Activated T-cell treated with anti-CD3 and anti-CD28 coated beads for 48 hours (primary cell): Measurements from ENCODE around the gene METRNL.

Experiments
- DNase-seq: peaks from one replicate; pipeline ENCODE4 v3.0.0-alpha.2; 2020; ENCODE audit warnings: low read depth

METRNL gene

DNA sequence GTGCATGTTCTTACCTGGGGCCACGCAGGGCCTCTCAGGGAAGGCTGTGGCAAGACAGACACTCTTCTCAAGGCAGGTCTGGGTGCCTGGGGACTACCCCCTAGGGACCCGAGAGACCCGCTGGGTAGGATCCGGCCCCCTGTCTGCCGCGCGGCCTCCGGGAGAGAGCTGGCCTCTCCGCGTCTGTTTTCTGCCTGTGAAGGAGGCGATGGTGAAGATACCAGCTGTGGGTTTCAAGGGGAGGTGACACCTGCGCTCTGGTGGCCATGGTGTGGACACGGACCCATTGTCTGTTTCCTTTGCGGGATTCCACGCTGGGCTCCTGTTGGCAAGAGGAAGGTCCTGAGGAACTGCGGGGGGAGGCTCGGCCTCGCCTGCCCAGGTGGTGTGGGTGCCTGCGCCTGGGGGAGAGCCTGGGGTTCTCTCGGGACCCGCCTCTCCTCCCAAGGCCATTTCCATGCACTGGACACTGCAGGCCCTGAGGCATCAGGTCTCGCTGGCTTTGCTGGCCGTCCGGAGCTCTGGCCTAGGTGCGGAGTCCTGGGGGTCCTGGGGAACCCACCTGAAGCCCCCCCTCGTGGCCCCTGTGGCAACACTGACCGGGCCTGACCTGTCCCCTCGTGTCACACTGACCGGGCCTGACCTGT lies 12.2 kb upstream of the METRNL start:
- DNase-seq: no peak

DNA sequence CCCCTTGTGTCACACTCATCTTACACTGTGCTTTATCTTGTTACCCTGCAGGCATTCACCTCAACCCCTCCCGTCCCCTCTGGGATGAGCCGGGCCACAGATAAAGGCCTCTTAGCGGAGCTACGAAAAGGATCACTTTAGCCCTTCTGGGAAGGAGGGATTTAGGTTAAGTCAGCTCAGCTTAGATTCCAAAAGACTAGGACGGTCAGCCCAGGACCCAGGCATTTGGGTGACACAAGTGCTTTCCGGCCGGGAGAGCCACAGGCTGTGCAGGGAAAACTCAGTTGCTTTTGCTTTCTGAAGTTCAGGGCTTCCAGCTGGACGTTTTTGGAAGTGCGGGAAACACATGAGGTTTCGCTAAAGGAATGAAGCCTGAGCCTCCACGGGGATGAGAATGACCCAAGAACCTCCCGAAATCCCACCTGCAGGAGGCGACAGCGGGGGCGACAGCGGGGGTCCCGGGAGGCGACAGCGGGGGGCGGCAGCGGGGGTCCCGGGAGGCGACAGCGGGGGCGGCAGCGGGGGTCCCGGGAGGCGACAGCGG lies 11.6 kb upstream of the METRNL start:
- DNase-seq: no peak

DNA sequence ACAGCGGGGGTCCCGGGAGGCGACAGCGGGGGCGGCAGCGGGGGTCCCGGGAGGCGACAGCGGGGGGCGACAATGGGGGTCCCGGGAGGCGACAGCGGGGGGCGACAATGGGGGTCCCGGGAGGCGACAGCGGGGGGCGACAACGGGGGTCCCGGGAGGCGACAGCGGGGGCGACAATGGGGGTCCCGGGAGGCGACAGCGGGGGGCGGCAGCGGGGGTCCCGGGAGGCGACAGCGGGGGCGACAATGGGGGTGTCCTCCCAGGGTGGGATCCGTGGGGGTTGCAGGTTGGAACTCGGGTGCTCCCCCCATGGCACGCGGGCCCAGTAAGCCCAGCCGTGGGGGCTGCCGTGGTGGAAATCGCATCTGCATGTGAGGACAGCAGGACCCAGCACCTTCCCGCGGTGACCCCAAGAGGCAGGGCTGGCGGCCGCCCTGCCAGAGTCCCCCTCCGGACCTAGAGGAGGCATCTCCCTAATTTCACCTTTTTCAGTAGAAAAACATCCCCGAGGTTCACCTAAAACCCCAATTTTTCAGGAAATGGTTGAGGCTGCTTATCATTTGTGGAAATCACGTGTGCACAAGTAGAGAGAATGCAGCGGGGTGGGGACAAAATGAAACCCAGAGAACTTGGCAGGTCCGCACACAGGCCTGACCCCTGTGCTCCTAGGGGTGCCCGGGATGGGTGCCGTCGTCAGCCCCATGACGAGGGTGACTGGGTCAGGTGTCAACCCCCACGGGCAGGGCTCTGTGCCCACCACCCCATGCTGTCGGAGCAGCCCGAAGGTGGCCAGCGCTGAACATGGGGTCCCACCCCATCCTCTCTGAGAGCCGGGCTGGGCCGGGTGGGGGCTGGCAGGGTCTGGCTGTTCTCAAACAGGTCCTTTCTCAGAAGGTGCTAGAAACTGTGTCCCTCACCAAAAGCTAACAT lies 10.5 kb upstream of the METRNL start:
- no peak for DNase-seq

DNA sequence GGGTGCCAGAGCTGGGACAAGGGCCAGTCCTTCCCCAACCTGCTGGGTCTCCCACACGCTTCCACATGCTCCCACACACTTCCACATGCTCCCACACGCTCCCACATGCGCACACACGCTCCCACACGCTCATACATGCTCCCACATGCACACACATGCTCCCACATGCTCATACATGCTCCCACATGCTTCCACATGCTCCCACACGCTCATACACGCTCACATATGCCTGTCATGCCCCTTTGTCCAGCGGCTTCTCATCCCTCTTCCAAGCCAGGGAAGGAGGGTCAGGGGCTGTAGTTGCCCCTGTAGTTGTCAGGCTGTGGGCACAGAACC lies 9.9 kb upstream of the METRNL start:
- DNase-seq: no peak

DNA sequence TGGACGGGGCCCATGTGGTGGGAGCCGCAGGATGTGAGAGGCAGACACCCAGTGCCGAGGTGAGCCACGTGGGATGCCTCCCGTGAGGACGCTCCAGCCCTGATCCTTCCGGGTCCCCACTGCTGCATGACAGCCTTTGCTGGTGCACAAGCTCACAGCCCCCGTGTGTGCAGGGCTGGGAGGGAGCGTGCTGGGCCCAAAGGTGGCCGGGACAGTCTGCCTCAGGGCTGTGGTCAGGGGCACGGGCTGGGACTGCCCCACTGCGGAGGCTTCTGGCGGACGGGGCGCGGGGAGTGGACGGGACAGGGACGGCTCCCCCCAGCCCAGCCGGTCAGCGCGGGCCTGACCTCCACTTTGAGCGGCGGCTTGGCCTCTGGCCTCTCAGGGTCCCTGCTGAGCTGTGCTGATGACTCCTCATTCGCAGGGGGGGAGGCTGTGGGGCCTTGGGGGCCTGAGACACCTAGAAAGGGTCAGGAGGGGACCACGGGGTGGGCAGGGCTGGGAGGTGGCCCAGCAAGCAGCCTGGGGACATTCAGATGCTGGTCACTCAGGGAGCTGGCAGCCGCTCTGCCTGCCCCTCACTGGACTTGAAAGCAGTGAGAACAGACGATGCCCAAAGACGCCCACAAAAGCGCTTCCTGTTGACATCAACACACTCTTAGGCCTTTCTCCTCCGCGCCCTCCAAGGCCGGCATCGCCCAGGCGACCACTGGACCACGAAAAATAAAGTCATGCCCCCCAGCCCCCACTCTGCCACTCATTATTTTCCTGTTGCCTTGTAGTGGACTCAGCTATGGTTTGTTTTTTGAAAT lies 9.3 kb upstream of the METRNL start:
- DNase-seq: no peak

DNA sequence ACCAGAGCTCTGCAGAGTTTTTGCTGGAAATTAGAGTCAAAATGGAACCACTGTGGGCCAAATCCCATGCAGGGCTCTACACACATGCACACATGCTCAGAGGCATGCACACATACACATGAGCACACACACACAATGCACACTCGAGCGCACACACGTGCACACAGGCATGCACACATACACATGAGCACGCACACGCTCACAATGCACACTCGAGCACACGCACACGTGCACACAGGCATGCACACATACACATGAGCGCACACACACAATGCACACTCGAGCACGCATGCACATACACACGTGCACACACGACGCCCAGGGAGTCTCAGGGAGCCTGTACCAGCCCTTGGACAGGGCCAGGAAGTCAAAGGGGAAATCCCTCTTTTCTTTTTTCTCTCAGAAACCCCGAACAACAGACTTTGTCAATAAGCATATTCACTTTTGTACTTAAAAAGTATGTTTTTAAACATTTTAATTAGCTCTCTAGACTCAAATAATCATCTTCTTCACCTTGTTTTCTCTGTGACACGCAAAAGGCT lies 8.5 kb upstream of the METRNL start:
- DNase-seq: no peak

DNA sequence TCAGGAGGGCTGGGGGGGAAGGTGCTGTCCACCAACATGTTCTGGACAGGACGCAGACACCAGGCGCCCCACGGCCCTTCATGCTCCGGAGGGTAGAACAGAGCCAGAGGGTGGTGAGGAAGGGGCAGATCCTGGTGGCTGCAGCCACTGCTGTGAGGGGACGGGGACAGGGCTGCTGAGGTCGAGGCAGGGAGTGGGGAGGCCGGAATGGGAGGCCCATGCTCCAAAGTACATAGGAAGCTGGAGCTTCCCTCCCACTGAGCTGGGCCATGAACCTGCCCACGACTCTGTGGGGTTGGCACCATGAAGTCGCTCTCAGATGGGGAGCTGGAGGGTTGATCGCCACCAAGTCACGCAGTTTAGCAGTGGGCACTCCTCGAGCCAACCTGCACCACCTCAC lies 8.0 kb upstream of the METRNL start:
- no peak for DNase-seq

DNA sequence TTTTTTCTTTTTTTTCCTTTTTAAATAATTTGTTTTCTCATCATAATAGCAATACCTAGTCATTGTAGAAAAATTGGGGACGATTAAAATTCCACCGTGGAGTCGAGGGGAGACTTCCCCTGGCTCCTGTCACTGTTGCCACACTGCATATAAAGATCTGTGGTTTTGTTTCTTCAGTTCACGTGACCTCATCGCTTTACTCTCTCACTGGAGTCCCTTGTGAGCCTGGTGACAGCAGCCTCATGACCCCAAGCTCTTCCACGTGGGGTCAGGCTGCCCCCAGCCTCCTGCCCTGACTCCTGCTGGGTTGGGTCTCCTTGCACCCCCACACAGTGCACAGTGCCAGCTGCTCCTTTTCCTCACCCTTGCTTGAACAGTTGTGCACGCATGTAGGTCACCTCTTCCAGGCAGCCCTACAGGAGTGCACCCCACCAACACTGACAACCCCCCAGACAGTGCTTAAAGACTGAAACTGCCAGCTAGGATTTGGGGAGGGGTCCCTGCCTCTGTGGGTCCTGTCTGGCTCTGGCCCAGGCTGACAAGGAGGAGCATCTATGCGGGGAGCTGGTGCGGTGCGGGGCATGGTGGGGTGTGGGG lies 7.3 kb upstream of the METRNL start:
- no peak for DNase-seq

DNA sequence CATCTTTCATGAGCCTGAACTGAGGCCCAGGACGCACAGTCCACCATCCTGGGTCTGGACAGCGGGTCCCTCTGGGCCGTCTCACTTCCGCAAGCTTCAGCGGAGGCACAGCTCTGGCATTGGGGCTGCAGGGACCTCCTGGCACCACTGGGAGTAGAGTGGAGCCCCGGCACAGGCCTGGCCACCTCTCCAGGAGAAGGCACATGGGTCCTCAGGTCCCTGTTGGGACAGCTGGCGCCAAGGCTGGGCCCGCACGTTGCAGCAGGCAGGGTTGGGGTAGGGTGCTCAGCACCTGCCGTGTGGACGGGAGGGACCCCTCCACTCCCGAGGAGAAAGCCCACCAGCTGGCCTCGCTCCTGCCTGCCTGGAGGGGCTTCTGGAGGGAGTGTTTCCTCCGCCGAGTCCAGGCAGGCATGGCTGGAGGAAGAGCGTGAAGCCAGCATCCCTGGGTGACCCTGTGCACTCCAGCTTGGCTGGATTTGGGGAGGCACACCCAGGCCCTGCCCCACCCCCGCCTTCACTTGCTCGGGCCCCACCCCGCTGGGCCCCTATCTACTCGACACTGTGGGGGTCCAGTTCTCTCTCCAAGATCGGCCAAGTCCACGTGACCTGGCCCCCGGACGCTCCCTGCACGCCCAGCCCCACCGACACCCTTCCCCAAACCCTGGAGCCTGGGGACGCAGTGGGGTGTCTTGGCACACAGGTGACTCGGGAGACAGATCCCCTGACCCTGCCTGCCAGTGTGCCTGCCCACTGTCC lies 6.6 kb upstream of the METRNL start:
- DNase-seq: no peak

DNA sequence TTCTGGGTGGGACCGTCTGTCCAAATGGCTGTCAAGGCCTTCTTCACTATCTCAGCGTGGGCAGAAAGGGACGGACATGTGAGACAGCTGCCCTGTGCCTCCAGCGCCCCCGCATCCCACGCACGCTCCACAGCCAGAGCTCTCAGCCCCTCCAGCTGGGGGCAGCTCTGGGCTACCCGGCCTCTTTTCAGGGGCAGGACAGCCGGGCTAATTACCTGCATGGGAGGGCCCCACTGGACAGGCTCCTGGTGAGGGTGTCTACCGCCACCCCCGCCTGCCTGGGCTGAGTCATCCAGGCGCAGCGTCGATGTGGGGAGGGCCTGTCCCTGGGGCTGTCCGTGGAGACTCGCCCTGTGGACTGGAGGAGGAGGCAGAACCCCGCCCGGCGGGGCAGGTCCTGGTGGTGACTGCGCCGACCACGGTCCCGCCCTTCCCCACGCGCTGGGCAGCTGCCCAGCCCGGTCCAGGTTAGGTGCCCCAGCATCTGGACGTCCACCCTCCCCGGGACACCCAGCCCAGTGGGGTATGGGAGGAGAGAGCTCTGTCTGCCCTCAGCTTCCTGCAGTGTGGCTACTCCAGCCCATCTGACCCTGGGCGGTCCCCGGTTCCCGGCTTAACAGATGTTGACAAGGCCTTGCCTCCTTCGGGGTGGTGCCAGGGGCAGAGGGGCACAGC lies 5.9 kb upstream of the METRNL start:
- DNase-seq: no peak

DNA sequence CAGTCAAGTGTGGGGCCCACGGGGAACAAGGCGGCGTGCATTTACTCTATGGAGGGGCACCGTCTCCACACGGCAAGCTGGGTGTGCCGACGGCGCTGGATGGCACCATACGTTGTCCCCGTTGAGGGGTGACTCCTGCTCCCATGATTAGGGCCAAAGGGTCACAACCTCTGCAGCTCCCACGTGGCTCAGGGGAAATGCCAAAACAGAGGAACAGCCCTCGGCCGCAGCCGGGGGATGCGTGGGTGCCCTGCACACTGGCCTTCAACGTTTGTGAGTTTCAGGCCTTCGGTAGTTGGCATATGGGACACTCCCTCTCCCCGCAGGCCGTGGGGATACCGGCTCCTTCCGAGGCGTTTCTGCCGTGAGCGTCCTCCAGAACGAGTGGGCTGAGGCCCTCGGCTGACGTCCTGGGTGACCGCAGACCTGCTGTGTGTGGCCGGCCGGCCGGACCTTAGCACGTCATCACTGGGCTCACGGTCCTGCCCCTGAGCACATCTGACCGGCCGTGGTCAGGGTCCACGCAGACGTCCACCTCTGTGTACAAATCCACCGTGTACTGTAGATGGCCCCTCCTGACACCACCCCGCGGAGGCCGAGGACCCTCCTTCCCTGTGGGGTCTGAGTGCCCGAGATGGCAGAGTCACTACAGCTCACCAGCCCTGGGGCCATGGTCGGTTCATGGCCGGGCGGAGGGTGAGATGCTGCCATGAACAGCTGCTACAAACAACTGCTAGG lies 4.8 kb upstream of the METRNL start:
- DNase-seq: no peak

DNA sequence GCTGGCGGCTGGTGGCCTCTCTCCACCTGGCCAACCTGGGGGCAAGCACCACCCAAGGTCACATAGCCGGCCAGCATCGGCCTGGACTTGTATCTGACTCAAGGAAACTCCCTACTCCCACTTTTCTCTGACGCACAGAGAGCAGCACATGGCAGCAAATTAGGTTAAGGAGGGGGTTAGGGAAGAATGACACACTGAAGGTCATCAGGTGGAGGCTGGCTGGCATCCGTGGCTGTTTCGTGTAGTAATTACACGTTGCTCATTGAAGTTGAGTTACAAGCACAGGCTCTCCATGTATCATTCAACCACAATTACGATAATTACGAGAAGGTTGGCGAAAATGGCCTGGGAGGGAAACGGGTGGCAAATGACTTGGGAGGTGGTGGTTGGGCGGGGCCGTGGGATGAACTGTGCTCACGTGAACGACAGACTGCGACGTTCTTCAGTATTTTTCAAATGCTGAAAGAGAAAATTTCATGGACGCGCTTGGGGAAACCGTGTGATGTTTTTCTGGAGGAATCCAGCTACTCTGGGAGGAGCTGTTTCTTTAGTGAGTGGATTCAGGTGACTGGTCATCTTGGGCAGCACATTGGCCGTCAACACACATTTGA lies 4.0 kb upstream of the METRNL start:
- DNase-seq: no peak

DNA sequence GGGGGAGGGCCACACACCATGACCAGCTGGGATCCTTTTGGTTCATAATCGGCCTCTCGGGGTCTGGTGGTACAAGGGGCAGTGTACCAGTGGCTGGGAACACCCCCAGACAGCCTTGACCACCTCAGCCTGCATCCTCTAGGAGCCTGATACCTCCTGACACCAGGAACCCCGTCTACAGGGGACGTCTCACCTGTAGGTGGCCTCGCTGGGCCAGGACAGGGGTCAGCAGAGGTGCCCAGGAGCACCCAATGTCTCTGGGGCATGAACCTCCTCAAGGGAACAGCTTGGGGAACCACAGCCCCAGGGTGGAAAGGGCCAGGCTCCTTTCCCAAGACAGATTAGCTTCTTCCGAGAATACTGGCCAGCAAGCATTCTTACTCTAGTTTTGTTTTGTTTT lies 2.5 kb upstream of the METRNL start:
- DNase-seq: no peak

DNA sequence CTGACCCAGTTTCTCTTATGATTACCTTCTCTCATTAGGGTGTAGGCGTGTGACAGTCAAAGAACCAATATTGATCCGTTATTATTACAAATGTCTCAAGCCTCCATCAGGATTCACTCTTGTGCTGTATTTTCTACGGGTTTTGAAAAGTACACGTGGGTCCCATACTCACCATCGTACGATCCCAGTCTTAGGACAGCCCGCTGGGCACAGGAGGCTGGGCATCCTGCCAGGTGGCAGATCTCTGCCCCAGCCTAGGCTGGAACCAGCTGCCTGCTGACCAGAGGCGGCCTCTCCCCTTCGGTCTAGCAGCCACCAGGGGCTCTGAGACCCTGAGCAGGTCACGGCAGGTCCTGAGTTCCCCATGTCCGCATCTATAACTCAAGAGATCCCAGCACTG lies 2.0 kb upstream of the METRNL start:
- no peak for DNase-seq

DNA sequence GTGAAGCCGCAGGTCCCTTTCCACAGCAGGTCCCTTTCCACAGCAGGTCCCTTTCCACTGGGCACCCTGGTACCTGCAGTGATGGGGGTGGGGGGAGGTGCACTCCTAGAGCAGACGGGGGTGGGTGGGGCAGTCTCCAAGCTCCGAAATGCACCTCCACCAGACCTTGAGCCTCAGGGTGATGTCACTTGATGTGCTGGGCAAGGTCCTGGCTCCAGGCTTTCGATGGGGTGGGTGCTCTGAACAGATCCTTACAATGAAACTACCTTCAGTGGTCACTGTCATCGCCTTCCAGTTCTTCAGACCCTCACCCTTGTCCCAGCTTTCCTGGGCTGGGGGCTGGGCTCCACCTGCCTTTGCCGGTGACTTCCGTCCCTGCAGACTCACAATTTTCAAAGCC lies 1.5 kb upstream of the METRNL start:
- DNase-seq: no peak

DNA sequence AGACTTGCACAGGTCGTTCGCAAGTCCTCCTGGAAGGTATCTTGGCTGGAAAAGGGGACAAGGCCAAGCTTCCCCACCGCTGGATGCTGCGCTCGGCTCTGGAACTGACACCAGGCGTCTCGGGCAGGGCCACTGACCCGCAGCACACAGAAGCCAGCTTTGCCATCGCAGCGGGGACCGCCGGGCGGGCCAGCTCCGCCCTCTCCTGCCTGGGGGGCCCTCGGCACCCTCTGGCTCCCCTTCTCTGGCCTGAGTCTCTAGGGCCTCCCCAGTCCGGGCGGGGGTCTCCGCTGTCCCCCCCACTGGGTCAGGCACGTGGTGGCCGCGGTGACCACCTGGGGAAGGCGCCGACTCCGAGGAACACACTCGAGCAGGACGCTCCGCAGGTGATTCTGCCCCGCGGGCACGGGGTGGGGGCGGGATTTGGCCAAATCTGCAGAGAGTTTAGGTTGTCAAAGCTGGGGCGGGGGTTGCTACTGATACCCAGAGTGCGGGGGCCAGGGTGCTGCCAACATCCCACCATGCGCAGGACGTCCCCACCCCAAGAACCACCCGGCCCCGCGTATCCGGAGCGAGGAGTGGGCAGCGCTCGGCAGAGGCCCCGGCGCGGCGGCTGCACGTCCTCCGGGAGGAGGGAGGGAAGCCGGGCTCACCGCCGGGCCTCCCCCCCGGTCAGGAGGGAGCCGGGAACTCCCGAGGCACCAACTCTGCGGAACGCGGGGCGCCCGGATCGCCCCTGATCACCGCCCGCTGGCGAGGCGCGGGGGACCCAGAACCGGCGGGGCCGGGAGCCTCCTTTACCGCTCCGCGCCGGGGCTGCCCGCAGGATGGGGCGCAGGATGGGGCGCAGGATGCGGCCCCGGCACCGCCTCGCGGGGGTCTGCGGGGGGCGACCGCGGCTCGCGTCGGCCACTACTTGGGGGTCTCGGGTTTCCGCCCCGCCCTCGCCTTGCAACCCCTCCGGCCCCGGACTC lies 744 bp upstream of the METRNL start:
- DNase-seq: no peak

DNA sequence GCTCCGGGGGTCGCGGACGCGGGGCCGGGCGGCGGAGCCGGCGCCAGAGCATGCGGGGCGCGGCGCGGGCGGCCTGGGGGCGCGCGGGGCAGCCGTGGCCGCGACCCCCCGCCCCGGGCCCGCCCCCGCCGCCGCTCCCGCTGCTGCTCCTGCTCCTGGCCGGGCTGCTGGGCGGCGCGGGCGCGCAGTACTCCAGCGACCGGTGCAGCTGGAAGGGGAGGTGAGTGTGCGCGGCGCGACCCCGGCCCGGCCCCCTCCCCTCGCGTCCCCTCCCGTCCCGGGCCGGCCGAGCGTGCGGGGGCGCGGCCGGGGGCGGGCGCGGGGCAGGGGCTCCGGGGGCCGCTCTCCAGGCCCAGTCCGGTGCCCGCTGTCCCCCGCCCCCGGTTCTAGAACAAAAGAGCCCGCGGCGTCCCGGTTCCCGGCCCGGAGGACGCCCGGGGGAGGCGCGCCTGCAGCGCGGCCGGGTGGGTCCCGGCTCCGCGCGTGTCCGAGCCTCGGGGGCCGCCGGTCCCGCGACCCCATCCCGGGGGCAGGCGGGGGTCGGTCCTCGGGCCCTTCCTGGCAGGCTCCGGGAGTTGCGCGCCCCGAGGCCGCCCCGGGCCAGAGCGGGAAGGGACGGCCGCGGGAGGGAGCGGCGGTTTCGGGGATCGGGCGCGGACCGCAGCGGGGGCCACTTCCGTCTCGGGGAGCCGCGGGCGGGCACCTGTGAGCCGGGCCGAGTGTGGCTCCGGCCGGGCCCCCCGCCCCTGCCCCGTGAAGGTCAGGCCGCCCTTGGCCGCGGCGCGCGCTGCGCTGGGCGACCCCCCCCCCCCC lies 563 bp downstream of the METRNL start:
- no peak for DNase-seq

DNA sequence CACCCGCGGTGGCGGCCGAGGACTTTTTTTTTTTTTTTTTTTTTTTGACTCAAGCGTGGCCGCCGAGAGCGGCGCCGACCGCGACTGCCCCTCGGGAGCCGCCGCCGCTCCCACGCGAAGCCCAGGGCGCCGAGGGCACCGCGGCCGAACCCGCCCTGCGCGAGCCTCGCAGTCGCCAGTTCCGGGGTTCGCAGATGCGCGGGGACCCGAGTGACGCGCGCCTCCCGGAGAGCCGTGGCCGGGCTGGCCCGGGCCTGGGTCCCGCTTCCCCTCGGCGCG lies 1.1 kb downstream of the METRNL start:
- peak; percentile 47 for DNase-seq
